HepG2 (cell line): ENCODE results near the gene ZNF341. TPM values are rescaled to one million over a fixed set of nuclear protein-coding genes. Genes with fewer than 3 reads are reported as not detected.

Source experiments
- FLYWCH1 ChIP-seq: sonication (generic); formaldehyde crosslinking; IDR thresholded peaks from 2 replicates; pipeline ENCODE4 v1.8.1; 2023; ENCODE audit warnings: mild to moderate bottlenecking, missing genetic modification reagents
- GATA4 ChIP-seq: sonication (generic); IDR thresholded peaks from 2 replicates; pipeline ENCODE4 v1.6.1; 2016; ENCODE audit warnings: antibody characterized with exemption, low read depth, borderline replicate concordance
- NFRKB ChIP-seq: fragments of 450-650 bp; IDR thresholded peaks from 2 replicates; pipeline ENCODE4 v1.6.1; 2017
- U2AF2 ChIP-seq: fragments of 200-400 bp; formaldehyde crosslinking; IDR thresholded peaks from 2 replicates; pipeline ENCODE4 v1.6.1; 2017; ENCODE audit warnings: low read depth, mild to moderate bottlenecking, low read length
- ZFP41 ChIP-seq: sonication (generic); formaldehyde crosslinking; IDR thresholded peaks from 2 replicates; pipeline ENCODE4 v1.4.0; 2020; ENCODE audit warnings: mild to moderate bottlenecking, missing genetic modification reagents, borderline replicate concordance
- ZFYVE20 ChIP-seq: sonication (generic); formaldehyde crosslinking; IDR thresholded peaks from 2 replicates; pipeline ENCODE4 v1.8.0; 2023; ENCODE audit warnings: low read depth, mild to moderate bottlenecking, moderate library complexity, missing genetic modification reagents, borderline replicate concordance
- ZNF224 ChIP-seq: sonication (generic); formaldehyde crosslinking; IDR thresholded peaks from 2 replicates; pipeline ENCODE4 v1.5.0; 2020; ENCODE audit warnings: mild to moderate bottlenecking, missing genetic modification reagents
- ZNF33B ChIP-seq: sonication (generic); formaldehyde crosslinking; IDR thresholded peaks from 2 replicates; pipeline ENCODE4 v1.5.1; 2020; ENCODE audit warnings: mild to moderate bottlenecking, missing genetic modification reagents
- polyA plus RNA-seq, 8 experiments: library from polyadenylated mRNA; depleted of rRNA in 3 of 8; stranded (reverse) in 7 of 8; unstranded in 1 of 8; fragments of >200 nt; fragmentation: Illumina TruSeq in 4 of 8; extraction: Trizol in 4 of 8; gene quantifications; 2 replicates each; pipeline versions ENCODE4 v1.2.1 to v1.2.3, GENCODE V29; 2011 to 2016; ENCODE audit warnings: low read depth in 4 of 8, missing spikeins in 1 of 8, mixed read lengths in 1 of 8; ENCODE audit not compliant: insufficient read depth in 1 of 8
- total RNA-seq, 5 experiments: library from RNA; depleted of rRNA; stranded (reverse); fragments of >200 nt; fragmentation: Illumina TruSeq; extraction: Trizol; gene quantifications; 2 replicates each; pipeline ENCODE4 v1.2.3, GENCODE V29; 2016; ENCODE audit warnings: low read depth in 1 of 5
- TF ChIP-seq, protein P1 (sequence below): sonication (generic); formaldehyde crosslinking; IDR thresholded peaks from 2 replicates; pipeline ENCODE4 v1.4.0; 2020; ENCODE audit warnings: missing genetic modification reagents, borderline replicate concordance
- TF ChIP-seq, protein P2 (sequence below): sonication (generic); formaldehyde crosslinking; IDR thresholded peaks from 2 replicates; pipeline ENCODE4 v1.5.0; 2020; ENCODE audit warnings: missing genetic modification reagents
- TF ChIP-seq, protein P3 (sequence below): sonication (generic); formaldehyde crosslinking; IDR thresholded peaks from 2 replicates; pipeline ENCODE4 v1.5.0; 2020; ENCODE audit warnings: missing genetic modification reagents
- TF ChIP-seq, protein P4 (sequence below): sonication (generic); formaldehyde crosslinking; IDR thresholded peaks from 2 replicates; pipeline ENCODE4 v1.5.1; 2020; ENCODE audit warnings: mild to moderate bottlenecking, moderate library complexity, missing genetic modification reagents
- TF ChIP-seq, protein P5 (sequence below): sonication (generic); formaldehyde crosslinking; IDR thresholded peaks from 2 replicates; pipeline ENCODE4 v1.9.0; 2021; ENCODE audit warnings: mild to moderate bottlenecking, missing genetic modification reagents

The ZNF341 gene
- total and polyA plus RNA-seq, 2 of the 13 experiments (the other 11 are each of a cell fraction or from before 2014, with no cell fraction given) = 1.1 to 2.2 TPM

DNA sequence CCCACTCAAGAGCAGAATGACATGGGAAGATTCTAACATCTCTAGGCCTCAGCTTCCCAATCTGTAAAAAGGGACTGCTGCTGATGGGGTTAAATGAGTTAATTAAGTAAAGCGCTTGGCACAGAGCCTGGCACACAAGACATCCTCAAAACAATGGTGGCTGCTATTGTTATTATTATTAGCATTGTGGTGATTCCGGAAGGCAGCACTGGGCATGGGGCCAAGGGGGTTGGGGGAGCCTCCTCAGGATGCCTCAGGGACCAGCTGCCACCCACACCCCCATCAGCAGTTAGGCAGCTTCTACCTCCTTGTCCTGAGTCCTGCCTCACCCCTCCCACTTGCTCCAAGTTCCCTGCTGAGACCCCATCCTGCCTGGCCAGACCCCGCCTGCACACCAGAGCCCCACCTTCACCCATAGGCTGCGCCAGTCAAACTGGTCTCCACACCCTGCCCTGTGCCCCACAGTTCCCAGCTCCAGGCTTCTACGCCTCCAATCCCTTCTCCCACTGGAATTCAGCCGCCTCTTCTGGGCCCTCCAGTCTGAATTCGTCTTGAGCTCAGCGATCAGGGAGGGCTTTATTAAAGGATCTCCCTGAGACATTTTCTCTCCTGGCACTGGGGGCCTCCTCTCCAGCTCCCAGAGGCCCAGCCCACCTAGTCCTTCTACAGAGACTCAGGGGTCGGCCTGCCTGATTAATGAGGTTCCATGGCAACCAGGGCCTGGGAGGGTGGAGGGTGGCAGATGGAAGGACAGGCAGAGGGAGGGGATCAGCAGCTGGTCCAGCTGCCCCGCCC is 47.1 kb upstream of the ZNF341 start (continued):
- TF ChIP-seq ZFP41 (CRISPR knock-in tag) (no peak), FLYWCH1 (CRISPR knock-in tag) (no peak), ZFYVE20 (CRISPR knock-in tag) (no peak), ZNF224 (CRISPR knock-in tag) (no peak), U2AF2 (no peak), ZNF33B (CRISPR knock-in tag) (no peak), GATA4 (no peak), NFRKB (no peak)
- TF ChIP-seq, protein P1, sequence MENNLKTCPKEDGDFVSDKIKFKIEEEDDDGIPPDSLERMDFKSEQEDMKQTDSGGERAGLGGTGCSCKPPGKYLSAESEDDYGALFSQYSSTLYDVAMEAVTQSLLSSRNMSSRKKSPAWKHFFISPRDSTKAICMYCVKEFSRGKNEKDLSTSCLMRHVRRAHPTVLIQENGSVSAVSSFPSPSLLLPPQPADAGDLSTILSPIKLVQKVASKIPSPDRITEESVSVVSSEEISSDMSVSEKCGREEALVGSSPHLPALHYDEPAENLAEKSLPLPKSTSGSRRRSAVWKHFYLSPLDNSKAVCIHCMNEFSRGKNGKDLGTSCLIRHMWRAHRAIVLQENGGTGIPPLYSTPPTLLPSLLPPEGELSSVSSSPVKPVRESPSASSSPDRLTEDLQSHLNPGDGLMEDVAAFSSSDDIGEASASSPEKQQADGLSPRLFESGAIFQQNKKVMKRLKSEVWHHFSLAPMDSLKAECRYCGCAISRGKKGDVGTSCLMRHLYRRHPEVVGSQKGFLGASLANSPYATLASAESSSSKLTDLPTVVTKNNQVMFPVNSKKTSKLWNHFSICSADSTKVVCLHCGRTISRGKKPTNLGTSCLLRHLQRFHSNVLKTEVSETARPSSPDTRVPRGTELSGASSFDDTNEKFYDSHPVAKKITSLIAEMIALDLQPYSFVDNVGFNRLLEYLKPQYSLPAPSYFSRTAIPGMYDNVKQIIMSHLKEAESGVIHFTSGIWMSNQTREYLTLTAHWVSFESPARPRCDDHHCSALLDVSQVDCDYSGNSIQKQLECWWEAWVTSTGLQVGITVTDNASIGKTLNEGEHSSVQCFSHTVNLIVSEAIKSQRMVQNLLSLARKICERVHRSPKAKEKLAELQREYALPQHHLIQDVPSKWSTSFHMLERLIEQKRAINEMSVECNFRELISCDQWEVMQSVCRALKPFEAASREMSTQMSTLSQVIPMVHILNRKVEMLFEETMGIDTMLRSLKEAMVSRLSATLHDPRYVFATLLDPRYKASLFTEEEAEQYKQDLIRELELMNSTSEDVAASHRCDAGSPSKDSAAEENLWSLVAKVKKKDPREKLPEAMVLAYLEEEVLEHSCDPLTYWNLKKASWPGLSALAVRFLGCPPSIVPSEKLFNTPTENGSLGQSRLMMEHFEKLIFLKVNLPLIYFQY = no peak
- TF ChIP-seq, protein P2, sequence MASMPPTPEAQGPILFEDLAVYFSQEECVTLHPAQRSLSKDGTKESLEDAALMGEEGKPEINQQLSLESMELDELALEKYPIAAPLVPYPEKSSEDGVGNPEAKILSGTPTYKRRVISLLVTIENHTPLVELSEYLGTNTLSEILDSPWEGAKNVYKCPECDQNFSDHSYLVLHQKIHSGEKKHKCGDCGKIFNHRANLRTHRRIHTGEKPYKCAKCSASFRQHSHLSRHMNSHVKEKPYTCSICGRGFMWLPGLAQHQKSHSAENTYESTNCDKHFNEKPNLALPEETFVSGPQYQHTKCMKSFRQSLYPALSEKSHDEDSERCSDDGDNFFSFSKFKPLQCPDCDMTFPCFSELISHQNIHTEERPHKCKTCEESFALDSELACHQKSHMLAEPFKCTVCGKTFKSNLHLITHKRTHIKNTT (CRISPR knock-in tag) = no peak
- TF ChIP-seq, protein P3, sequence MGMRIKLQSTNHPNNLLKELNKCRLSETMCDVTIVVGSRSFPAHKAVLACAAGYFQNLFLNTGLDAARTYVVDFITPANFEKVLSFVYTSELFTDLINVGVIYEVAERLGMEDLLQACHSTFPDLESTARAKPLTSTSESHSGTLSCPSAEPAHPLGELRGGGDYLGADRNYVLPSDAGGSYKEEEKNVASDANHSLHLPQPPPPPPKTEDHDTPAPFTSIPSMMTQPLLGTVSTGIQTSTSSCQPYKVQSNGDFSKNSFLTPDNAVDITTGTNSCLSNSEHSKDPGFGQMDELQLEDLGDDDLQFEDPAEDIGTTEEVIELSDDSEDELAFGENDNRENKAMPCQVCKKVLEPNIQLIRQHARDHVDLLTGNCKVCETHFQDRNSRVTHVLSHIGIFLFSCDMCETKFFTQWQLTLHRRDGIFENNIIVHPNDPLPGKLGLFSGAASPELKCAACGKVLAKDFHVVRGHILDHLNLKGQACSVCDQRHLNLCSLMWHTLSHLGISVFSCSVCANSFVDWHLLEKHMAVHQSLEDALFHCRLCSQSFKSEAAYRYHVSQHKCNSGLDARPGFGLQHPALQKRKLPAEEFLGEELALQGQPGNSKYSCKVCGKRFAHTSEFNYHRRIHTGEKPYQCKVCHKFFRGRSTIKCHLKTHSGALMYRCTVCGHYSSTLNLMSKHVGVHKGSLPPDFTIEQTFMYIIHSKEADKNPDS = no peak
- TF ChIP-seq, protein P4, sequence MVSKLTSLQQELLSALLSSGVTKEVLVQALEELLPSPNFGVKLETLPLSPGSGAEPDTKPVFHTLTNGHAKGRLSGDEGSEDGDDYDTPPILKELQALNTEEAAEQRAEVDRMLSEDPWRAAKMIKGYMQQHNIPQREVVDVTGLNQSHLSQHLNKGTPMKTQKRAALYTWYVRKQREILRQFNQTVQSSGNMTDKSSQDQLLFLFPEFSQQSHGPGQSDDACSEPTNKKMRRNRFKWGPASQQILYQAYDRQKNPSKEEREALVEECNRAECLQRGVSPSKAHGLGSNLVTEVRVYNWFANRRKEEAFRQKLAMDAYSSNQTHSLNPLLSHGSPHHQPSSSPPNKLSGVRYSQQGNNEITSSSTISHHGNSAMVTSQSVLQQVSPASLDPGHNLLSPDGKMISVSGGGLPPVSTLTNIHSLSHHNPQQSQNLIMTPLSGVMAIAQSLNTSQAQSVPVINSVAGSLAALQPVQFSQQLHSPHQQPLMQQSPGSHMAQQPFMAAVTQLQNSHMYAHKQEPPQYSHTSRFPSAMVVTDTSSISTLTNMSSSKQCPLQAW (CRISPR knock-in tag) = no peak
- TF ChIP-seq, protein P5, sequence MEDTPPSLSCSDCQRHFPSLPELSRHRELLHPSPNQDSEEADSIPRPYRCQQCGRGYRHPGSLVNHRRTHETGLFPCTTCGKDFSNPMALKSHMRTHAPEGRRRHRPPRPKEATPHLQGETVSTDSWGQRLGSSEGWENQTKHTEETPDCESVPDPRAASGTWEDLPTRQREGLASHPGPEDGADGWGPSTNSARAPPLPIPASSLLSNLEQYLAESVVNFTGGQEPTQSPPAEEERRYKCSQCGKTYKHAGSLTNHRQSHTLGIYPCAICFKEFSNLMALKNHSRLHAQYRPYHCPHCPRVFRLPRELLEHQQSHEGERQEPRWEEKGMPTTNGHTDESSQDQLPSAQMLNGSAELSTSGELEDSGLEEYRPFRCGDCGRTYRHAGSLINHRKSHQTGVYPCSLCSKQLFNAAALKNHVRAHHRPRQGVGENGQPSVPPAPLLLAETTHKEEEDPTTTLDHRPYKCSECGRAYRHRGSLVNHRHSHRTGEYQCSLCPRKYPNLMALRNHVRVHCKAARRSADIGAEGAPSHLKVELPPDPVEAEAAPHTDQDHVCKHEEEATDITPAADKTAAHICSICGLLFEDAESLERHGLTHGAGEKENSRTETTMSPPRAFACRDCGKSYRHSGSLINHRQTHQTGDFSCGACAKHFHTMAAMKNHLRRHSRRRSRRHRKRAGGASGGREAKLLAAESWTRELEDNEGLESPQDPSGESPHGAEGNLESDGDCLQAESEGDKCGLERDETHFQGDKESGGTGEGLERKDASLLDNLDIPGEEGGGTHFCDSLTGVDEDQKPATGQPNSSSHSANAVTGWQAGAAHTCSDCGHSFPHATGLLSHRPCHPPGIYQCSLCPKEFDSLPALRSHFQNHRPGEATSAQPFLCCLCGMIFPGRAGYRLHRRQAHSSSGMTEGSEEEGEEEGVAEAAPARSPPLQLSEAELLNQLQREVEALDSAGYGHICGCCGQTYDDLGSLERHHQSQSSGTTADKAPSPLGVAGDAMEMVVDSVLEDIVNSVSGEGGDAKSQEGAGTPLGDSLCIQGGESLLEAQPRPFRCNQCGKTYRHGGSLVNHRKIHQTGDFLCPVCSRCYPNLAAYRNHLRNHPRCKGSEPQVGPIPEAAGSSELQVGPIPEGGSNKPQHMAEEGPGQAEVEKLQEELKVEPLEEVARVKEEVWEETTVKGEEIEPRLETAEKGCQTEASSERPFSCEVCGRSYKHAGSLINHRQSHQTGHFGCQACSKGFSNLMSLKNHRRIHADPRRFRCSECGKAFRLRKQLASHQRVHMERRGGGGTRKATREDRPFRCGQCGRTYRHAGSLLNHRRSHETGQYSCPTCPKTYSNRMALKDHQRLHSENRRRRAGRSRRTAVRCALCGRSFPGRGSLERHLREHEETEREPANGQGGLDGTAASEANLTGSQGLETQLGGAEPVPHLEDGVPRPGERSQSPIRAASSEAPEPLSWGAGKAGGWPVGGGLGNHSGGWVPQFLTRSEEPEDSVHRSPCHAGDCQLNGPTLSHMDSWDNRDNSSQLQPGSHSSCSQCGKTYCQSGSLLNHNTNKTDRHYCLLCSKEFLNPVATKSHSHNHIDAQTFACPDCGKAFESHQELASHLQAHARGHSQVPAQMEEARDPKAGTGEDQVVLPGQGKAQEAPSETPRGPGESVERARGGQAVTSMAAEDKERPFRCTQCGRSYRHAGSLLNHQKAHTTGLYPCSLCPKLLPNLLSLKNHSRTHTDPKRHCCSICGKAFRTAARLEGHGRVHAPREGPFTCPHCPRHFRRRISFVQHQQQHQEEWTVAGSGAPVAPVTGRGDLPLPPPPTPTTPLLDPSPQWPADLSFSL (CRISPR knock-in tag) = no peak
